ENCODE results near the gene IGF2BP2. TPM values are rescaled to one million over a fixed set of nuclear protein-coding genes. Genes with fewer than 3 reads are reported as not detected.

IGF2BP2 gene
- total and polyA plus RNA-seq, 2 of the 8 experiments (the other 6 are each of a cell fraction or from before 2014, with no cell fraction given), result 7.4 to 121 TPM

DNA sequence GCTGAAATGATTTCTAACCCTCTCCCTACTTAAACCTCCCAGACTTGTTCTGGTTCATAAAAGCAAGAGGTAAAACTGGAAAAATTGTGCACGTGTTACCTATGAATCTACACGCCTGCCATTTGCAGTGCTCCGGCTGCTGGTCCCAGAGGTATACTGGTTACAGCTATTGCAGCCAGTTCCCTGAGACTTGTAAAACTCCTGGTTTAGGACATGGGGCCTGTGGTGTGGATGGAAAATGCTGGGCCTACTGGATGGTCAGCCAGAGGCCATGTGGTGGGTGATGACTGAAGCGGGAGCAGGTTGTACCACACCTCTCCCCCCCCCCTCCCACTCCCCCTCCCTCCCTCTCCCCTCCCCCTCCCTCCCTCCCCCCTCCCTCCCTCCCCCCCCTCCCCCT is 193.7 kb downstream of the IGF2BP2 start:
- Histone ChIP-seq H2BK120ac (replicated peaks; ENCODE audit: low read depth, low read length) (no peak overlapping the region), H4K20me1 (replicated peaks in 1 of 2; ENCODE audit: control insufficient read depth in 1 of 2, insufficient read depth in 2 of 2, low read length in 2 of 2) (peaks cover 0 to 2% of the 10 kb centered on the region in 2 experiments), H3K23me2 (ENCODE audit: low read depth, low read length) (no peaks in the 10 kb centered on the region), H3K4me3 (ENCODE audit: extremely low read depth in 1 of 4, insufficient read depth in 2 of 4, low read depth in 3 of 4, low read length in 4 of 4) (no peak overlapping the region), H3K14ac (ENCODE audit: insufficient read length) (no peak overlapping the region), H3K36me3 (ENCODE audit: control insufficient read depth in 2 of 4, insufficient read depth in 4 of 4, low read length in 3 of 4) (peaks cover 12 to 52% (median 29%) of the 10 kb centered on the region in 4 experiments; a peak in 7 of 8 replicates), H4K5ac (ENCODE audit: insufficient read length, low read depth, low read length) (no peak overlapping the region), H3K18ac (ENCODE audit: extremely low read depth, low read length) (no peak overlapping the region), H3K9me3 (ENCODE audit: insufficient read depth in 2 of 2, low read depth in 1 of 2, low read length in 1 of 2) (no peaks in the 10 kb centered on the region), H2BK5ac (ENCODE audit: low read depth, low read length) (no peak overlapping the region), H3K4me1 (replicated peaks in 1 of 4; ENCODE audit: control insufficient read depth in 3 of 4, insufficient read depth in 4 of 4, low read length in 3 of 4) (no peaks in the 10 kb centered on the region), H3K56ac (replicated peaks; ENCODE audit: insufficient read length, low read depth, low read length) (no peak overlapping the region), H2BK20ac (ENCODE audit: low read length) (no peak overlapping the region), H2AFZ (ENCODE audit: low read length) (no peak overlapping the region), H3K23ac (ENCODE audit: insufficient read length) (no peak overlapping the region), H3K4ac (replicated peaks; ENCODE audit: insufficient read length, low read depth, low read length) (no peak overlapping the region), H3K9ac (replicated peaks in 1 of 4; ENCODE audit: extremely low read depth in 1 of 4, low read depth in 3 of 4, low read length in 3 of 4) (no peak overlapping the region), H4K91ac (replicated peaks; ENCODE audit: insufficient read length, low read length) (no peak overlapping the region), H3K79me1 (ENCODE audit: low read depth, low read length) (no peaks in the 10 kb centered on the region; the same call in 1 of the 2 replicates), H3K79me2 (ENCODE audit: control insufficient read depth in 1 of 2, insufficient read depth in 2 of 2, low read length in 2 of 2) (no peaks in the 10 kb centered on the region), H4K8ac (ENCODE audit: extremely low read depth, insufficient read depth, low read length) (no peak overlapping the region), H3K27me3 (replicated peaks in 1 of 4; ENCODE audit: control insufficient read depth in 3 of 4, extremely low read depth in 1 of 4, insufficient read depth in 3 of 4, low read length in 3 of 4) (no peaks in the 10 kb centered on the region; a peak in 1 of 7 replicates), H3K4me2 (ENCODE audit: insufficient read depth in 1 of 2, low read depth in 2 of 2, low read length in 2 of 2) (no peak overlapping the region), H2BK15ac (ENCODE audit: low read length) (no peak overlapping the region), H3K27ac (ENCODE audit: low read depth, low read length) (no peak overlapping the region), H2BK12ac (ENCODE audit: low read depth, low read length) (no peak overlapping the region), H2AK5ac (ENCODE audit: low read depth, low read length) (no peak overlapping the region)
- FAIRE-seq, result no peak
- no peak for DNase-seq (ENCODE audit: low read depth in 1 of 2, low spot score in 2 of 2)
- ChIA-PET CTCF (ENCODE audit: partially characterized antibody) (interaction anchor here (1.8 kb wide), 1 partner anchor 12 kb away, joined by 4 read pairs; no protein-coding TSS in a partner anchor), POLR2A (ENCODE audit: partially characterized antibody) (interaction anchor here (0.6 to 2.5 kb wide), 9 partner anchors 10 to 767 kb away, joined by 3 to 8 read pairs (median 6); partner anchors contain the start of gene SENP2)
- 91% methylated on average over 3 of the region's 4 CpGs; no CpG with 5 or more reads in 1 of the 2 experiments for WGBS, 2 experiments (ENCODE audit: extremely low coverage in 1 of 2, insufficient coverage in 1 of 2, insufficient read length in 1 of 2, insufficient replicate concordance in 2 of 2, low coverage in 1 of 2, low lambda C conversion rate in 2 of 2, missing lambda C conversion rate in 1 of 2)
- TF ChIP-seq SP2 (IDR thresholded peaks at IDR 0.05; ENCODE audit: low read length) (no peak), RNF2 (IDR thresholded peaks at IDR 0.05; ENCODE audit: borderline replicate concordance, low read depth, low read length, missing control alignments, poor library complexity, severe bottlenecking) (no peak), PHF8 (conservative IDR thresholded peaks at IDR 0.05; ENCODE audit: low read depth, low read length) (no peak), SIN3A (conservative IDR thresholded peaks at IDR 0.05 in 1 of 2, IDR thresholded peaks at IDR 0.05 in 1 of 2; ENCODE audit: low read depth in 1 of 2, low read length in 2 of 2) (no peak), SUZ12 (IDR thresholded peaks at IDR 0.05; ENCODE audit: low read length) (no peak), POU5F1 (IDR thresholded peaks at IDR 0.05; ENCODE audit: low read depth, low read length) (no peak), TEAD4 (IDR thresholded peaks at IDR 0.05; ENCODE audit: low read depth, low read length) (no peak), NRF1 (IDR thresholded peaks at IDR 0.05; ENCODE audit: low read depth, low read length) (no peak), SAP30 (IDR thresholded peaks at IDR 0.05; ENCODE audit: insufficient read depth, insufficient replicate concordance, low read length) (no peak), KDM4A (IDR thresholded peaks at IDR 0.05; ENCODE audit: low read depth, low read length, severe bottlenecking) (no peak)
- TF ChIP-seq, protein P1, sequence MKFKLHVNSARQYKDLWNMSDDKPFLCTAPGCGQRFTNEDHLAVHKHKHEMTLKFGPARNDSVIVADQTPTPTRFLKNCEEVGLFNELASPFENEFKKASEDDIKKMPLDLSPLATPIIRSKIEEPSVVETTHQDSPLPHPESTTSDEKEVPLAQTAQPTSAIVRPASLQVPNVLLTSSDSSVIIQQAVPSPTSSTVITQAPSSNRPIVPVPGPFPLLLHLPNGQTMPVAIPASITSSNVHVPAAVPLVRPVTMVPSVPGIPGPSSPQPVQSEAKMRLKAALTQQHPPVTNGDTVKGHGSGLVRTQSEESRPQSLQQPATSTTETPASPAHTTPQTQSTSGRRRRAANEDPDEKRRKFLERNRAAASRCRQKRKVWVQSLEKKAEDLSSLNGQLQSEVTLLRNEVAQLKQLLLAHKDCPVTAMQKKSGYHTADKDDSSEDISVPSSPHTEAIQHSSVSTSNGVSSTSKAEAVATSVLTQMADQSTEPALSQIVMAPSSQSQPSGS (IDR thresholded peaks at IDR 0.05; ENCODE audit: low read length), result no peak

Data from H1 (cell line).